Measurements from ENCODE around the gene DLGAP1. TPM values are rescaled to one million over a fixed set of nuclear protein-coding genes. Genes with fewer than 3 reads are reported as not detected.

Gene DLGAP1
- total RNA-seq, 1 donor from 2014 or later = 0.05 TPM

- no peak for DNase-seq (ENCODE audit: extremely low spot score, unreplicated experiment)
- Mint-ChIP-seq H3K27me3 (ENCODE audit: unreplicated experiment) (peaks cover 12% of the 10 kb centered on the region), H3K27ac (ENCODE audit: unreplicated experiment) (no peak overlapping the region), H3K4me1 (ENCODE audit: unreplicated experiment) (peaks cover 4% of the 10 kb centered on the region), H3K9me3 (ENCODE audit: unreplicated experiment) (no peaks in the 10 kb centered on the region), H3K36me3 (ENCODE audit: unreplicated experiment) (no peaks in the 10 kb centered on the region), H3K4me3 (ENCODE audit: unreplicated experiment) (no peak overlapping the region)
- TF ChIP-seq CTCF (IDR thresholded peaks at IDR 0.05) = no peak
Measured at GRCh38 chr18:3520230-3521085, 934.6 kb downstream of the DLGAP1 start.

GRCh38 chr18:3514312-3515216, 940.5 kb downstream of the DLGAP1 start:
- no peak for TF ChIP-seq CTCF (IDR thresholded peaks at IDR 0.05)
- Mint-ChIP-seq H3K4me3 (ENCODE audit: unreplicated experiment) (no peak overlapping the region), H3K4me1 (ENCODE audit: unreplicated experiment) (peaks cover 21% of the 10 kb centered on the region), H3K36me3 (ENCODE audit: unreplicated experiment) (no peaks in the 10 kb centered on the region), H3K27me3 (ENCODE audit: unreplicated experiment) (peaks cover 6% of the 10 kb centered on the region), H3K9me3 (ENCODE audit: unreplicated experiment) (no peaks in the 10 kb centered on the region), H3K27ac (ENCODE audit: unreplicated experiment) (no peak overlapping the region)
- DNase-seq (ENCODE audit: extremely low spot score, unreplicated experiment) = no peak

GRCh38 chr18:3513481-3513880, 941.6 kb downstream of the DLGAP1 start:
- DNase-seq (ENCODE audit: extremely low spot score, unreplicated experiment) = no peak
- Mint-ChIP-seq H3K4me1 (ENCODE audit: unreplicated experiment) (peaks cover 26% of the 10 kb centered on the region), H3K27ac (ENCODE audit: unreplicated experiment) (no peak overlapping the region), H3K4me3 (ENCODE audit: unreplicated experiment) (no peak overlapping the region), H3K9me3 (ENCODE audit: unreplicated experiment) (no peaks in the 10 kb centered on the region), H3K27me3 (ENCODE audit: unreplicated experiment) (peaks cover 3% of the 10 kb centered on the region), H3K36me3 (ENCODE audit: unreplicated experiment) (no peaks in the 10 kb centered on the region)
- TF ChIP-seq CTCF (IDR thresholded peaks at IDR 0.05) = no peak

- Mint-ChIP-seq H3K4me1 (ENCODE audit: unreplicated experiment) (peaks cover 26% of the 10 kb centered on the region), H3K9me3 (ENCODE audit: unreplicated experiment) (no peaks in the 10 kb centered on the region), H3K36me3 (ENCODE audit: unreplicated experiment) (no peaks in the 10 kb centered on the region), H3K27me3 (ENCODE audit: unreplicated experiment) (no peaks in the 10 kb centered on the region), H3K4me3 (ENCODE audit: unreplicated experiment) (no peak overlapping the region), H3K27ac (ENCODE audit: unreplicated experiment) (peak overlapping the region; percentile 69)
- no peak for TF ChIP-seq CTCF (IDR thresholded peaks at IDR 0.05)
- no peak for DNase-seq (ENCODE audit: extremely low spot score, unreplicated experiment)
Measured at GRCh38 chr18:3511980-3512379, 943.1 kb downstream of the DLGAP1 start.

GRCh38 chr18:3510896-3511295, 944.2 kb downstream of the DLGAP1 start:
- no peak for TF ChIP-seq CTCF (IDR thresholded peaks at IDR 0.05)
- no peak overlapping the region for H3K27ac Mint-ChIP-seq (ENCODE audit: unreplicated experiment)
- no peaks in the 10 kb centered on the region for H3K9me3 Mint-ChIP-seq (ENCODE audit: unreplicated experiment)
- H3K4me3 Mint-ChIP-seq (ENCODE audit: unreplicated experiment) = no peak overlapping the region
- H3K4me1 Mint-ChIP-seq (ENCODE audit: unreplicated experiment) = peaks cover 26% of the 10 kb centered on the region
- H3K36me3 Mint-ChIP-seq (ENCODE audit: unreplicated experiment) = no peaks in the 10 kb centered on the region
- no peaks in the 10 kb centered on the region for H3K27me3 Mint-ChIP-seq (ENCODE audit: unreplicated experiment)
- no peak for DNase-seq (ENCODE audit: extremely low spot score, unreplicated experiment)
